HG02759 (cell line): Measurements from ENCODE around the gene CTSE.

ENCODE experiments used
- ATAC-seq: cut with Tn5 transposase; IDR thresholded peaks from one replicate; pipeline ENCODE4 v1.9.1; 2021; ENCODE audit warnings: mild to moderate bottlenecking, moderate library complexity; ENCODE audit not compliant: unreplicated experiment

Gene CTSE

DNA sequence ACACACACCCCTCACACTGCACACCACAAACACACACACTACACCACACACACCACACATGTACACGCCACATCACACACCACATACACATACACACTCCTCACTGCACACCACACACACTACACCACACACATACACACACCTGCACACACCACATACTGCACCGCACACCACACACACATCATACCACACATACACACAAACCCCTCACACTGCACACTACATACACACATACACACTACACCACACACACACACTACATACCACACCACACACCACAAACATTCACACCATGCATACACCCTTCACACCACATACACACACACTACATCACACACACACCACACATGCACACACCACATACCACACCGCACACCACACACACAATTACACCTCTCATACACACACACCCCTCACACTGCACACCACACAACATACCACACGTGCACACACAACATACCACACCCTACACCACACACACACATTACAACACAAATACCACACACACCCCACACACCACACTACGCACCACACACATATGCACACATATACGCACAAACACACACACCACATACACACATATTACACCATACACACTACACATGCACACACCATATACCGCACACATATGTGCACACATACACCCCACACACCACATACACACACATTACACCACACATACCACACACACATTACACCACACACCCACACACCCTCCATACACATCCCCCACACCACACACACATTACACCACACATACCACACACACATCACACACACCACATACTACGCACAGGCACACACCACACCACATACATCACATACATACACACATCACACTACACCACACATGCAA, 50.1 kb downstream of the CTSE start:
- ATAC-seq = no peak

DNA sequence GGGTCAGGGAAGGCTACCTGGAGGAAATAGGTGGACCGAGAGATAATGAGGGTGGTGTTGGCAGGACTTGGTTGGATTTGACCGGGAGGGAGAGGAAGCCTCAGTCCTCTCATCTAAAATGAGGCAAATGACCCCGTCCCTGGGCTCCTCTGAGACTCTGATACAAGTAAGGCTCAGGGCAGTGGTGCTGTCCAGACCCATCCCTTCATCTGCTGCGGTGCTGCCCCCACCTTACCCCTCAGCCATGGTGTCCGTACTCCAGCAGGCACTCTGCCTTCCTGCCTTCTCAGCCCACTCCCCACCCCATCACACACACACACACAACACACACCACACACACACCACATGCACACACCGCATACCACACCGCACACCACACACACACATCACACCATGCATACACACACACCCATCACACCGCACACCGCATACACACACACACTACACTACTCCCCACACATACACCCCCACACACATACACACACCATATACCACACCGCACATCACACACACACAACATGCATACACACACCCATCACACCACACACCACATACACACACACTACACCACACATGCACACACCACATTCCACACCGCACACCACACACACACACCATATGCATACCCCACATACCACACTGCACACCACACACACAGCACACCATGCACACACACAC, 51.1 kb downstream of the CTSE start:
- no peak for ATAC-seq

GRCh38 chr1:205972081-205972480, 51.6 kb downstream of the CTSE start:
- ATAC-seq = no peak

DNA sequence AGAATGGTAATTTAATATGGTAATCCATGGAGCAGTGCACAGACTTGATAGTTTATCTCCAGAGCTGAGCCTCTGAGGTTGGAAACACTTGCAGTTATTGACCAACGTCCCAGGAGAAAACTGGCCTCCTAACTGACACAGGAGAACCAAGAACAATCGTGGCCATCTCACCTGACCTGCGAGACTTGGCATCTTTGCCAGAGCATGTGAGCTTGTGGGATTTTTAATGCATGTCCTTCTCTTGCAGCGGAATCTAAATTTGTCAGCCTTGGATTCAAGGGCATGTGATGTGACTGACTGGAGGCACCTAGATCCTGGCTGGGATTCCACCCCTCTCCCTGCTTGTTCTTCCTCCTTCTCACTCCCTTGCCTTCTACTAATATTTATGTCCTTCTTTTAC, 52.6 kb downstream of the CTSE start:
- no peak for ATAC-seq

- ATAC-seq = no peak
Measured at GRCh38 chr1:205970486-205970885, 53.2 kb downstream of the CTSE start.

GRCh38 chr1:205969229-205969628, 54.5 kb downstream of the CTSE start:
- ATAC-seq = no peak

GRCh38 chr1:205967554-205968335, 56.0 kb downstream of the CTSE start:
- ATAC-seq = no peak

GRCh38 chr1:205965036-205965884, 58.4 kb downstream of the CTSE start:
- ATAC-seq = no peak

GRCh38 chr1:205963352-205964155, 60.1 kb downstream of the CTSE start:
- ATAC-seq = no peak

- no peak for ATAC-seq
Measured at GRCh38 chr1:205962821-205963221, 60.9 kb downstream of the CTSE start.

GRCh38 chr1:205961991-205962820, 61.5 kb downstream of the CTSE start:
- no peak for ATAC-seq

GRCh38 chr1:205961405-205961804, 62.3 kb downstream of the CTSE start:
- no peak for ATAC-seq

GRCh38 chr1:205959789-205960188, 63.9 kb downstream of the CTSE start:
- ATAC-seq = no peak
